ENCODE results near the gene MGAM2. TPM values are rescaled to one million over a fixed set of nuclear protein-coding genes. Genes with fewer than 3 reads are reported as not detected.

The MGAM2 gene
- total and polyA plus RNA-seq, 2 experiments from 2014 or later: 0.03 TPM; not detected in 1

DNA sequence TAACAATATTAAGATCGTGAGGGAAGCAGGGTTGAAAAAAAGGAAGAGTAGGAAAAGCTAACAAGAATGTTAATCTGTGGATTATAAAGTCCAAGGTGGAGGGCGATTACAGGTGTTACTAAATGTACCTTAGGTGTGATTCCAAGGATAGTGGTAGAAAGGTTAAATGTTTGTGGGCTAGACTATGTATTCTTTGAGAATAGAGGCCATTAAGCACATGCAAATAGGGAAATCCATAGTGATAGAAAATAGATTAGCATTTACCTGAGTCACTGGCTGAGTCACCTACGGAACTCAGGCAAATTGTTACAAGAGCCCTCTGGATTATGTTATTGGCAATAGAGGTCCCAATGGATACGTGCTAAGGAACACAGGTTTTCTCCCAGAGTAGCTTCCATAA, 9.0 kb downstream of the MGAM2 start:
- Histone ChIP-seq H3K4me3 (no peak overlapping the region), H3K4me1 (ENCODE audit: low read depth) (no peaks in the 10 kb centered on the region), H3K27ac (no peak overlapping the region), H3K36me3 (no peaks in the 10 kb centered on the region), H3K27me3 (no peaks in the 10 kb centered on the region), H3K9me3 (ENCODE audit: low read depth) (no peaks in the 10 kb centered on the region)
- TF ChIP-seq, protein P1, sequence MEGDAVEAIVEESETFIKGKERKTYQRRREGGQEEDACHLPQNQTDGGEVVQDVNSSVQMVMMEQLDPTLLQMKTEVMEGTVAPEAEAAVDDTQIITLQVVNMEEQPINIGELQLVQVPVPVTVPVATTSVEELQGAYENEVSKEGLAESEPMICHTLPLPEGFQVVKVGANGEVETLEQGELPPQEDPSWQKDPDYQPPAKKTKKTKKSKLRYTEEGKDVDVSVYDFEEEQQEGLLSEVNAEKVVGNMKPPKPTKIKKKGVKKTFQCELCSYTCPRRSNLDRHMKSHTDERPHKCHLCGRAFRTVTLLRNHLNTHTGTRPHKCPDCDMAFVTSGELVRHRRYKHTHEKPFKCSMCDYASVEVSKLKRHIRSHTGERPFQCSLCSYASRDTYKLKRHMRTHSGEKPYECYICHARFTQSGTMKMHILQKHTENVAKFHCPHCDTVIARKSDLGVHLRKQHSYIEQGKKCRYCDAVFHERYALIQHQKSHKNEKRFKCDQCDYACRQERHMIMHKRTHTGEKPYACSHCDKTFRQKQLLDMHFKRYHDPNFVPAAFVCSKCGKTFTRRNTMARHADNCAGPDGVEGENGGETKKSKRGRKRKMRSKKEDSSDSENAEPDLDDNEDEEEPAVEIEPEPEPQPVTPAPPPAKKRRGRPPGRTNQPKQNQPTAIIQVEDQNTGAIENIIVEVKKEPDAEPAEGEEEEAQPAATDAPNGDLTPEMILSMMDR (IDR thresholded peaks at IDR 0.05; ENCODE audit: low read depth, low read length): no peak
- DNase-seq (ENCODE audit: low read depth in 1 of 2, low spot score in 1 of 2): no peak

DNA sequence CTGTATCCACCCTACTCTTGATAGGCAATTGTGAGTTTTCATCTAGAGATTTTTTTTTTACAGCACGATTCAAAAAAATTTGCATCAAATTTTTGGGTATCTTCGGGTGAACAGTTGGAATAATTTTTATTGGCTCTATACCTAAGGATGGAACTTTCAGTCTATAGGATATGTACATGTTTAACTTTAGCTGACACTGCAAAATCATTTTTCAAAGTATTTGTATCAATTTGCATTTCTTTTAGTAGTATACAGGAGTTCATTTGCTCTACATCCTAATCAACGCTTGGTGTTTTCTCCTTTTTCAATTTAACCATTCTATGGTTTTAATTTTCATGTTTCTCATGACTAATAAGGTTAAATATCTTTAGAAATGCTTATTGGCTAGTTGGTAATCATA, 11.7 kb downstream of the MGAM2 start:
- Histone ChIP-seq H3K27ac (no peak overlapping the region), H3K9me3 (ENCODE audit: low read depth) (no peaks in the 10 kb centered on the region), H3K4me1 (ENCODE audit: low read depth) (no peaks in the 10 kb centered on the region), H3K36me3 (no peaks in the 10 kb centered on the region), H3K27me3 (no peaks in the 10 kb centered on the region), H3K4me3 (no peak overlapping the region)
- DNase-seq (ENCODE audit: low read depth in 1 of 2, low spot score in 1 of 2): no peak
- TF ChIP-seq, protein P1 (IDR thresholded peaks at IDR 0.05; ENCODE audit: low read depth, low read length): no peak

DNA sequence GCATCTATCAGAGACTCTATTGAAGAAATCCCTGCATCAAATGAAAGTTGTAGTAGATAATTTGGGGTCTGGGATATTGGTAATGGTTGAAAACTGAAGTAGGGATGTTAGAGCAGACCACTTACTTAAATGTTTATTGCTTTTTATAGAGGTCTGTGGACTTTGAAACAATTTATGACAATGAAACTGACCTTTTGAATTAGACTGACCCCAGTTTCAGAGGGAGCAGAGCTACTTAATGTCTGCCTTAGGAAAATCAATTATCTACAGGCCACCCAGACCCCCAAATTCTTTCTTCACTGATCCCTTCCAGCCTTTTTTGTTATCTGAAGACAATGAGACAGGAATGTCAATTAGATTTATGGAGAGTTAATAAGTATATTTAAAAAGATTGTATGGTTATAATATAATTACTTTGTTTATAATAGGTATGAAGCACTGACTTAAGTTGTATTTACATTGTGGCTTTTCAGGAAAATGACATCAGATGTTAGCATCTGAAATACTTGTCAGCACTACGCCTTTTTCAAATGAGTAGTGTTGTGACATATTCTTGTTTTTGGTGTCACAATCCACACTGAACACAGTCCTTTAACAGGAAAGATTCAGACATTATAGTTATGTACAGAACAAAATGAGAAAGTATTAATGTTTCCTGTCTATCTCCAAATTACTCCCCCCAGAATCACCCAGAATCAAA, 13.9 kb downstream of the MGAM2 start:
- no peak for DNase-seq (ENCODE audit: low read depth in 1 of 2, low spot score in 1 of 2)
- H3K9me3 ChIP-seq (ENCODE audit: low read depth): no peaks in the 10 kb centered on the region
- H3K36me3 ChIP-seq: no peaks in the 10 kb centered on the region
- no peak overlapping the region for H3K27ac ChIP-seq
- H3K4me1 ChIP-seq (ENCODE audit: low read depth): no peaks in the 10 kb centered on the region
- H3K4me3 ChIP-seq: no peak overlapping the region
- TF ChIP-seq, protein P1 (IDR thresholded peaks at IDR 0.05; ENCODE audit: low read depth, low read length): no peak
- H3K27me3 ChIP-seq: no peaks in the 10 kb centered on the region

DNA sequence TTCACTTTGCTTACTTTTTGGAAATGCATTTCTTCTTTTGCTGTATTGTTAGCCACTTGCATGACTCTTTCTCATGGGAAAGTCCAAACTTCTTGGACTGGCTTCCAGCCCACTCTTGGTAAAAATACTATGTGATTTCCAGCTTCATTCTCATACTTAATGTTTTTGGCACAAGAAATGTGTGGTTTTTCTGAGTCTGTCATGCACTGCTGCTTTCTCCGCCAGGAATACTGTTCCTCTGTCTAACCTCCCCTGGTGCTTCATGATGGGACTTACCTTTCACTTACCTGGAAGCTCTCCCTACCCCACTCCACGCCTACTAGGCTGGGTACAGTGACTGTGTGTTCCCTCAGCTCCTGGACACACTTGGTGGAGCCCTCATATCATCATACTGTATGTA, 18.7 kb downstream of the MGAM2 start:
- Histone ChIP-seq H3K27ac (no peak overlapping the region), H3K4me3 (no peak overlapping the region), H3K9me3 (ENCODE audit: low read depth) (no peaks in the 10 kb centered on the region), H3K27me3 (no peaks in the 10 kb centered on the region), H3K4me1 (ENCODE audit: low read depth) (no peaks in the 10 kb centered on the region), H3K36me3 (no peaks in the 10 kb centered on the region)
- TF ChIP-seq, protein P1 (IDR thresholded peaks at IDR 0.05; ENCODE audit: low read depth, low read length): no peak
- no peak for DNase-seq (ENCODE audit: low read depth in 1 of 2, low spot score in 1 of 2)

DNA sequence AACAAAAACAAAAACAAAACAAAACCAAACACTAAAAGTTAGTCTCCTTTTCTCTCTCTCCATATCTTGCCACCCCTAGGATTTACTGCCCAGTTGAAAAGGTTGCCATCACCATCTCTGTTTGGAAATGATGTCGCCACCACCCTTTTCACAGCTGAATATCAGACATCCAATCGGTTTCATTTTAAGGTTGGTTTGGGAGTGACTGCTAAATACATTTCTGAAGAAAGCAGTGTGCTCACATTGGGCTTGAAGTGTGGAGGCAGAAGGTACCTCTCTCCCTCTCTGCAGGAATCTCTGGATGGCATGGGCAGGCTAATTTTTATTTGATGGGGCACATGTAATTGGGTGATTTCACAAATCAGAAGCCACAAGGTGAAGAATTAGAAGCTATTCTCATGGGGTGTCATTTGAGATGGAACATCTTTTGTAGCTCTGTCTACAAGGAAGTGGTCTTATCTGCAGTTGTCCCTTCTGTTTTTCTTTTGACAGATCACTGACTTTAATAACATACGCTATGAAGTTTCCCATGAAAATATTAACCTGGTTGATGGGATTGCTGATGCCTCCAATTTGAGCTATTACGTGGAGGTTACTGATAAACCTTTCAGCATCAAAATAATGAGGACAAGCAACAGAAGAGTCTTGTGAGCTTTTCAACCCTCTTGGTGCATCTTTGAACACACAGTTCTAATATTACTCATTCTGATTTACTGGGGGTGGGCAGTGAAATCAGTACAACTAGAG, 20.1 kb downstream of the MGAM2 start:
- no peak for DNase-seq (ENCODE audit: low read depth in 1 of 2, low spot score in 1 of 2)
- no peak overlapping the region for H3K4me3 ChIP-seq
- no peaks in the 10 kb centered on the region for H3K36me3 ChIP-seq
- H3K27ac ChIP-seq: no peak overlapping the region
- no peaks in the 10 kb centered on the region for H3K9me3 ChIP-seq (ENCODE audit: low read depth)
- TF ChIP-seq, protein P1 (IDR thresholded peaks at IDR 0.05; ENCODE audit: low read depth, low read length): no peak
- no peaks in the 10 kb centered on the region for H3K27me3 ChIP-seq
- H3K4me1 ChIP-seq (ENCODE audit: low read depth): no peaks in the 10 kb centered on the region
